ENCODE results near the gene PIGT.

The PIGT gene

DNA sequence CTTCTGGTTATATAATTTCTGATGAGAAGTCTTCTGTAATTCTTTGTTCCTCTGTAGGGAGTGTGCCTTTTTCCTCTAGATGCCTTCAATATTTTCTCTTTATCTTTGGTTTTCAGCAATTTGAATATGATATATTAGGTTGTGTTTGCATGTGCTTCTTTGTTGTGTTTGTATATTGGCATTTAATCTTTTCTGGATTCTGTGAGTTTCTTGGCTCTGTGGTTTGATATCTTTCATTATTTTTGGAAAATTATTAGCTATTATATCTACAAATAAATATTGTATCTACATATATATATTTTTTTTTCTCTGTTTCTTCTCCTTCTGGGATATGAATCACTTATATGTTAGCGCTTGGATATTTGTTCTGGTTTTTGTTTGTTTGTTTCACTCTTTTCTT, 16.9 kb upstream of the PIGT start:
- no peak for TF ChIP-seq CTCF (IDR thresholded peaks at IDR 0.05; ENCODE audit: low read length, missing control alignments)
- H3K4me3 ChIP-seq (replicated peaks; ENCODE audit: low read depth, low read length): no peak overlapping the region
- DNase-seq (ENCODE audit: low read depth): no peak

DNA sequence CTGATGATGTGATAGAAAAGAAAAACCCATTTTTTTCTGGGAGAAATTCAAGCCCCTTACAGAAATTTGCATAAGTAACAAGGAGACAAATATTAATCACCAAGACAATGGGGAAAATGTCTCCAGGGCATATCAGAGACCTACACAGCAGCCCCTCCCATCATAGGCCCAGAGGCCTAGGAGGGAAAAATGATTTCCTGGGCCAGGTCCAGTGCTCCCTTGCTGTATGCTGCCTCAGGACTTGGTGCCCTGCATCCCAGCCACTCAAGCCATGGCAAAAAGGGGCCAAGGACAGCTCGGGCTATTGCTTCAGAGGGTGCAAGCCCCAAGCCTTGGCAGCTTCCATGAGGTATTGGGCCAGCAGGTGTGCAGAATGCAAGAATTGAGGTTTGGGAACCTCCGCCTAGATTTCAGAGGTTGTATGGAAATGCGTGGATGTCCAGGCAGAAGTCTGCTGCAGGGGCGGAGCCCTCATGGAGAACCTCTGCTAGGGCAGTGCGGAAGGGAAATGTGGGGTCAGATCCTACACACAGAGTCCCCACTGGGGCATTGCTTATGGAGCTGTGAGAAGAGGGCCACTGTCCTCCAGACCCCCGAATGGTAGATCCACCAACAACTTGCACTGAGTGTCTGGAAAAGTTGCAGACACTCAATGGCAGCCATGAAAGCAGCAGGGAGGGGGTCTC, 15.5 kb upstream of the PIGT start:
- no peak for TF ChIP-seq CTCF (IDR thresholded peaks at IDR 0.05; ENCODE audit: low read length, missing control alignments)
- DNase-seq (ENCODE audit: low read depth): no peak
- H3K4me3 ChIP-seq (replicated peaks; ENCODE audit: low read depth, low read length): no peak overlapping the region

DNA sequence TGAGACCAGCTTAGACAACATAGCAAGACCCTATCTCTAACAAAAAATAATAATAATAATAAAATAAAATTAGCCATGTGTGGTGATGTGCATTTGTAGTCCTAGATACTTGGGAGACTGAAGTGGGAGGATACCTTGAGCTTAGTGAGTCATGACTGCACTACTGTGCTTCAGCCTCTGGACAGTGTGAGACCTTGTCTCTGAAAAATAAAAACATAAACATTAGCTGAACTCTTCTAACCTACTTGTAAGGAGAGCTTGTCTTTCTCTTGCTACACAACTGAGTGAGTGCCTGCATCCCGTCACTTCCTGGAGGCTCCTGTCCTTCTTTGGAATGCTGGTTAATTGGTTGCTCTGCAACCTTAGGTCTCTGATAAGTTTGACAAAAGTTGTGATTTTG, 13.0 kb upstream of the PIGT start:
- peak; percentile 44 for DNase-seq (ENCODE audit: low read depth)
- no peak overlapping the region for H3K4me3 ChIP-seq (replicated peaks; ENCODE audit: low read depth, low read length)
- TF ChIP-seq CTCF (IDR thresholded peaks at IDR 0.05; ENCODE audit: low read length, missing control alignments): no peak

DNA sequence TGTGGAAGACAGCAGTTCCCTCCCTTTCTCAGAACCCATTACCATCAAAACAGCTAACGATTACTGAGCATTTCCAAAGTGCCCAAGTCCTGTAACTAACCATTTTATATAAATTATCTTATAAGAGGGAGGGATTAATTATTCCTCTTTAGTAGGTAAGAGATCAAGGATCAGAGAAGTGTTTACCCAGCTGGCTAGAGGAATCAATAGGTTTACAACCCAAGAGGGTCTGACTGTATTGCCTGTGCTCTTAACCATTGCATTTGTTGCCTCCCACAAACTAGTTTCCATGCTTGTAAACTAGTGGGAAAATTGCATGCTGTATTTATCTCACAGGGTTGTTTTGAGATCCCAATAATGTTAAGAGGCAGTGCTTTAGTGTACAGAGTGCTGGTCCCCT, 11.5 kb upstream of the PIGT start:
- no peak for TF ChIP-seq CTCF (IDR thresholded peaks at IDR 0.05; ENCODE audit: low read length, missing control alignments)
- no peak for DNase-seq (ENCODE audit: low read depth)
- H3K4me3 ChIP-seq (replicated peaks; ENCODE audit: low read depth, low read length): no peak overlapping the region

DNA sequence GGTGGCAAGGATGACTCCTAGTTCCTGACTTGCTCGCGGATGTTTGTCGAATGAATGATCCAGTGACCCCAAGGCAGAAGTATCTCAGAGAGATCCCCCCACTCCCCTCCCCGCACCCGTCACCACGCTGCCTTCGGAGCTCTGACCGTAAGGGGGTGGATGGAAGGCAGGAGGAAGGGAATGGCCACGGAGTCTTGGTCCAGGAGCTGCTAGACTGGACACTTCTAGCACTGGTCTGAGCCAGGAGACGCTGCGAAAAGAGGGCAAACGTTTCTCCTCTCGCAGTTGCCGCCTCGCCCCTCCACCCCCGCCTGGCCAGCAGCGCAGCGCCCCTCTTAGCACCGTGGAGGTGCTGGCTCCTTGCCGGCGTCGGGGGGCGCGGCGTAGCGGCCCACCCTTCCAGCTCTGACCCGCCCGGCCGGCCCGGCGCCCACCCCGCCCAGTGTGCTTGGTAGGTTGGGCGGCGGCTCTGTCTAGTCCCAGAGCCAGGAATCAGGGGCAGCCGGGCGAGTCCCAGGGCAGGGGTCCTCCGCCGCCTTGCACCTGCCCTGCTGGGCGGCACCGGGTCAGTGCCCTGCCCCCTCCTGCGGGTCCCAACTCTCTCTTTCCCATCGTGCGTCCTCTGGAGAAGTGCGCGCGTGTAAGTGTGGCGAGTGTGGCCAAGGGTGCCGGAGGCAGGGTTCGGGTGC, 10.2 kb upstream of the PIGT start:
- DNase-seq (ENCODE audit: low read depth): no peak
- peak overlapping the region; percentile 57 for H3K4me3 ChIP-seq (replicated peaks; ENCODE audit: low read depth, low read length)
- no peak for TF ChIP-seq CTCF (IDR thresholded peaks at IDR 0.05; ENCODE audit: low read length, missing control alignments)

- H3K4me3 ChIP-seq (replicated peaks; ENCODE audit: low read depth, low read length): peak overlapping the region; percentile 57
- peak; percentile 24 for DNase-seq (ENCODE audit: low read depth)
- TF ChIP-seq CTCF (IDR thresholded peaks at IDR 0.05; ENCODE audit: low read length, missing control alignments): no peak
Measured at GRCh38 chr20:45406260-45407066, 9.5 kb upstream of the PIGT start.
